HG03159 (cell line): ENCODE results near the gene FRG2.
"Not testable (repeated sequence)": the region's sequence is repeated elsewhere in the genome, so short reads cannot be mapped to it uniquely, and the experiment has no call there.

Experiments
- ATAC-seq: cut with Tn5 transposase; IDR thresholded peaks from one replicate; pipeline ENCODE4 v1.9.1; 2021; ENCODE audit warnings: mild to moderate bottlenecking, moderate library complexity; ENCODE audit not compliant: unreplicated experiment

Gene FRG2

GRCh38 chr4:190027156-190027555 is at the start of gene FRG2:
Gene FRG2, minus strand, starts transcription at chr4:190027256. Its CDS starts 52 bp downstream, at chr4:190027204.
- ATAC-seq, result not testable (repeated sequence)

GRCh38 chr4:190068351-190068750 is 41.3 kb upstream of the FRG2 start:
- not testable (repeated sequence) for ATAC-seq

GRCh38 chr4:190064805-190065204 is 37.7 kb upstream of the FRG2 start:
- not testable (repeated sequence) for ATAC-seq

GRCh38 chr4:190064342-190064741 is 37.3 kb upstream of the FRG2 start, which contains the start of gene DBET:
Gene DBET, plus strand, starts transcription at chr4:190064502.
- ATAC-seq, result not testable (repeated sequence)

GRCh38 chr4:190058997-190059396 is 31.9 kb upstream of the FRG2 start:
- ATAC-seq, result not testable (repeated sequence)

GRCh38 chr4:190049378-190050239 is 22.6 kb upstream of the FRG2 start:
- ATAC-seq, result not testable (repeated sequence)

GRCh38 chr4:190047627-190048026 is 20.6 kb upstream of the FRG2 start:
- ATAC-seq, result not testable (repeated sequence)

- ATAC-seq, result not testable (repeated sequence)
Observed at GRCh38 chr4:190040873-190041272, 13.8 kb upstream of the FRG2 start.

GRCh38 chr4:190037704-190038388 is 10.8 kb upstream of the FRG2 start:
- ATAC-seq, result not testable (repeated sequence)

GRCh38 chr4:190031264-190031663 is 4.2 kb upstream of the FRG2 start:
- not testable (repeated sequence) for ATAC-seq

GRCh38 chr4:190022614-190023281 is 4.3 kb downstream of the FRG2 start:
- not testable (repeated sequence) for ATAC-seq

- not testable (repeated sequence) for ATAC-seq
Observed at GRCh38 chr4:190021973-190022372, 5.1 kb downstream of the FRG2 start.

- ATAC-seq, result no peak
Observed at GRCh38 chr4:190020790-190021717, 6.0 kb downstream of the FRG2 start.

- not testable (repeated sequence) for ATAC-seq
Observed at GRCh38 chr4:190019859-190020463, 7.1 kb downstream of the FRG2 start.

- ATAC-seq, result no peak
Observed at GRCh38 chr4:190019023-190019858, 7.8 kb downstream of the FRG2 start.

GRCh38 chr4:190018201-190018920 is 8.7 kb downstream of the FRG2 start:
- ATAC-seq, result no peak

- no peak for ATAC-seq
Observed at GRCh38 chr4:190017357-190018200, 9.5 kb downstream of the FRG2 start.
